Activated CD8-positive, alpha-beta memory T cell treated with anti-CD3 and anti-CD28 coated beads, Interleukin-2, amount 50 U/mL, for 1 hour (primary cell): ENCODE data around the gene KIF1B.
"Not testable (repeated sequence)": the region's sequence is repeated elsewhere in the genome, so short reads cannot be mapped to it uniquely, and the experiment has no call there.

ENCODE experiments used
- DNase-seq: peaks from one replicate; pipeline ENCODE4 v3.0.0-alpha.2; 2020; ENCODE audit errors: extremely low read depth

KIF1B gene

DNA sequence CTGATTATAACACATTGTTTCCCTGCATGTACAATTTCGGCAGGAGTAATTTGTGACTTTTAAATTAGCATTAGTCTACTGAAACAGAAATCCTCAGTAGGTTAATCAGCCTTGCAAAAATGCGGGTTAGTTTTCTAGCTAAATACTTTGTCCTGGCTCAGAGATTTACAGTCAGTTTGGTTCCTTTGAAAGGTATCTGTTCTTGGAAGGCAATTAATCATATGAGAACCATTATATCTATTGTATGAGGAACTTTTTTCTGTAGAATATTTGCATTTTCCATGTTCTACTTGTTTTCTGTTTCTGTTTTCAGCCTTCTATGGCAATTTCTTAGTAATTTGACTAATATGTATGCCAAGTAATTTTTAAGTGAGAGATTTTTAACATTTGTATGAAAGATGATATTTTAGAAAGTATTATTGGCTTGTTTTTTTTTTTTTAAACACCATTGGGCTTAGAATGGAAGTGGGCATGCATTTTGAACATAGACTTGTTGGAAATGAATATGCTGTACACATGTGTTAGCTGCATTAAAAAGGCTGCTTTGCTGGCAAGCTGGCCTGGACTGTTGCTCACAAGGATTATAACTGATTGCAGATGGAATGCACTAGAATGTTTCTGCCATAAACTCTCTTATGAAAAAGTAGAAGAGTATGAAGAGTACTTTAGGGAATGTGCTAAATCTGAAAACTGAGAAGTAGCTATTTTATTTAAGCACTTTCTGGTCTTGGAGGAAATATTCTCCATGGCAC, 26.2 kb downstream of the KIF1B start:
- DNase-seq = no peak

DNA sequence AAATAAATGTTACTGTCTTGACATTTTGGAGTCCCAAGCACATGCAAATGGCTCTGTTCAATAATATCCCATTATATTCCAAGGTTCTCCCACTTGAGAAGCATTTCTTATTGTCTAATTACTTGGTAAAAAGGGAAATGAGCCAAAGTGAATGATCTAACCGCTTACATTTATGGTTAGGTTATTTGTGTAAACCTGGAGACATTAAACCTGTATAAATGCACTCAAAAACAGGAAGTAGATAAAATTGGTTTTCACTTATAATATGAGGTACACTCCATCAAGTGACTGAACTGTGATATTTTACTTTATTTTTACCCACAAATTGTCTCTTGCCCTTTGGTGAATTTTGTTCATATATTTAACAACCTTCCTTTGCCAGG, 26.8 kb downstream of the KIF1B start:
- no peak for DNase-seq

DNA sequence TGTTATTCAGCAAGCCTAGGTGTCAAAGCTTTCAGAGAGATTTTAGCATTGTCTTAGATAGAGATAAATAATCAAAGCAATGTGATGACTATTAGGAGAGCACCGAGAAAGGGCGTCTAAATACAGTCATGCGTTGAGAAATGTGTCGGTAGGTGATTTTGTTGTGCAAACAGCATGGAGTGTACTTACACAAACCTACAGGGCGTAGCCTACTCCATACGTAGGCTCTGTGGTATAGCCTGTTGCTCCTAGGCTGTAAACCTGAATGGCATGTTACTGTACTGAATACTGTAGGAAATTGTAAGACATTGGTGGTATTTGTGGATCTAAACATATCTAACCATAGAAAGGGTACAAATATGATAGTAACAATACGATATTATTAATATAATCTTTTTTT, 31.8 kb downstream of the KIF1B start:
- DNase-seq = no peak

DNA sequence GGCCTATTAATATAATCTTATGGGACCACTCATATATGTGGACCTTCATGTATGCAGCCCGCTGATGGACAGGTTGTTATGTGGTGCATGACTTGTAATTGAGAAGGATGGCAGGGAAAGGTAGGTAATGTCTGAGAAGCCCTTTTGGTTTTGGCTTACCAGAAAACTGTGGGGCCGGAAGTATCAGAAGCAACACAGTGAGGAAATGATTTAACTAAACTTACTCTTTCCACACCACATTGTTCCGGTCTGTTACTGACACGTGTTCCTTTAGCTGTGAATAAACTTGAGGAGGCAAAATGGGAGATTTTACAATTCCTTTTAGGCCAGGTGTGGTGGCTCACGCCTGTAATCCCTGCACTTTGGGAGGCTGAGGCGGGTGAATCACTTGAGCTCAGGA, 32.4 kb downstream of the KIF1B start:
- no peak for DNase-seq

DNA sequence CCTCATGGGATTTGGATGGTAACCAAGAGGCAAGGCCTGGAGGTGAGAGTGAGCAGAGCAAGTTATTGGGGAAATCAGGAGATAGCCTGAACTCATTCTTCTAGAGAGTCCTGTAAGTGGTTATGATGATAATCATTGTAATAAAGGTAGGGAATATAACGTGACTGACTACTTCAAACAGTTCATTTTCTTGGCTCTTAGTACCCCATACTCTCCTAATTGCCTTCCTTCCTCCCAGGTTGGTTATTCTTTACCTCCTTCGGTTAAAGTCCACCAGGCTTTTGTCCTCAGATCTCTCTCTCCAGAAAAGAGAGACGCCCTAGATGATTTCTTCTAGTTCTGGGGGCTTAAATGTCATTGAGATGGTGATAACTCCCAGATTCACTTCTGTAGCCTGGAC, 35.3 kb downstream of the KIF1B start:
- DNase-seq = no peak

DNA sequence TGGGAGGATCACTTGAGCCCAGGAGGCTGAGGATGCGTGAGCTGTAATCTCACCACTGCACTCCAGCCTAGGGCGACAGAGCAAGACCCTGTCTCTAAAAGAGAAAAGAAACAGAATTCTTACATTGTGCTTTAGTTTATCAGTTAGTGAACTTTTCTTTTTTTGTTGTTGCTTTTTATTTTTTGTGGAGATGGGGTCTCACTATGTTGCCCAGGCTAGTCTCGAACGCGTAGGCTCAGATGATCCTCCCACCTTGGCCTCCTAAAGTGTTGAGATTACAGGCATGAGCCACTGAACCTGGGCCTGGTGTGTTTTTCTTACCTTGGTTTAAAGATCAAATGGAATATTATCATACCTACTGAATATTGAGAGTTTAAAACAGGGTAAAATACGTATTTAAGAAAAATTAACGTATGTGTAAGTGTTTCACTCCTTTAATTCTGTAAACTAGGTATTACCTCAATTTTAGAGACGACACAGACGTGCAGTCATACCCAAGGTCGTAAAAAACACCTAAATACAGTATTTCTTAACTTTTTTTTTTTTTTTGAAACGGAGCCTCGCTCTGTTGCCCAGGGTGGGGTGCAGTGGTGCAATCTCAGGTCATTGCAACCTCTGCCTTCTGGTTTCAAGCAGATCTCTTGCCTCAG, 39.6 kb downstream of the KIF1B start:
- DNase-seq = no peak

DNA sequence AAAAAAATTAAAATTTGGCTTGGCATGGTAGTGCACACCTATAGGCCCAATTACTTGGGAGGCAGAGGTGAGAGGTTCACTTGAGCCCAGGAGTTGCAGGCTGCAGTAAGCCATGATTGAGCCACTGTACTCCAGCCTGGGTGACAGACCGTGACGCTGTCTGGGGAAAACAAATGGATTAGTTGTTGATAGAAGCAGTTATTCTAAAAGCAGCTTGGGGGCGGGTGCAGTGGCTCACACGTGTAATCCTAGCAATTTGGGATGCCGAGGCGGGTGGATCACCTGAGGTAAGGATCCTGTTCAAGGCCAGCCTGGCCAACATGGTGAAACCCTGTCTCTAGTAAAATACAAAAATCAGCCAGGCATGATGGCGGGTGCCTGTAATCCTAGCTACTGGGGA, 40.3 kb downstream of the KIF1B start:
- DNase-seq = no peak

DNA sequence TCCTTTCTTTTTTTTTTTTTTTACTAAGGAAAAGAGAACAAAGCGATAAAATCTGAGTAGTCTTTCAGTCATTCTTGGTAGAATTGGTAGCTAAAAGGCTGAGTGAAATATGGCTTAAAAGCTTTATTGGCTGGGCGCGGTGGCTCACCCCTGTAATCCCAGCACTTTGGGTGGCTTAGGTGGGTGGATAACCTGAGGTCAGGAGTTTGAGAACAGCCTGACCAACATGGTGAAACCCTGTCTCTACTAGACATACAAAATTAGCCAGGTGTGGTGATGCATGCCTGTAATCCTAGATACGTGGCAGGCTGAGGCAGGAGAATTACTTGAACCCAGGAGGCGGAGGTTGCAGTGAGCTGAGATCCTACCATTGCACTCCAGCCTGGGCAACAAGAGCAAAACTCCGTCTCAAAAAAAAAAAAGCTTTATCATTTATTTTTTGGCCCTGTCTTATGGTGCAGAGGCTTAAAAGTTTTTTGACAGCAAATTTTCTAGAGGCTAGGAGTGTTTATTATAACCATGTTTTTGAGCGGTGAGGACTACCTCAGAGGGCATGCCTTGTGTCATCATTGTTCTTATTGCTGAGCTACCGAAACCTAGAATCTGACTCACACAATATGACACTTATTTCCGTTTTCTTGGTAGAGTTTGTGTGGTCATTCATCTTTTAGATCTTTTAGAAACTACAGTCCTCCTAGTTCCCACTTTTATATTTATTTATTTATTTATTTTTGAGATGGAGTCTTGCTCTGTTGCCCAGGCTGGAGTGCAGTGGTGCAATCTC, 41.1 kb downstream of the KIF1B start:
- DNase-seq = not testable (repeated sequence)

DNA sequence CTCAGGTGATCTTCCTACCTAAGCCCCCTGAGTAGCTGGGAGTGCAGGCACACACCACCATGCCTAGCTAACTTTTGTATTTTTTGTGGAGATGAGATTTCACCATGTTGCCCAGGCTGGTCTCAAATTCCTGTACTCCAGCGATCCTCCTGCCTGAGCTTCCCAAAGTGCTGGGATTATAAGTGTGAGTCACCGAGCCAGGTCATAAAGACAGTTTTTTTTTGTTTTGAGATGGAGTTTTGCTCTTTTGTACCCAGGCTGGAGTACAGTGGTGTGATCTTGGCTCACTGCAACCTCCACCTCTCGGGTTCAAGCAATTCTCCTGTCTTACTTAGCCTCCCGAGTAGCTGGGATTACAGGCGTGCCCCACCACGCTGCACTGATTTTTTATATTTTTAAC, 42.1 kb downstream of the KIF1B start:
- no peak for DNase-seq

DNA sequence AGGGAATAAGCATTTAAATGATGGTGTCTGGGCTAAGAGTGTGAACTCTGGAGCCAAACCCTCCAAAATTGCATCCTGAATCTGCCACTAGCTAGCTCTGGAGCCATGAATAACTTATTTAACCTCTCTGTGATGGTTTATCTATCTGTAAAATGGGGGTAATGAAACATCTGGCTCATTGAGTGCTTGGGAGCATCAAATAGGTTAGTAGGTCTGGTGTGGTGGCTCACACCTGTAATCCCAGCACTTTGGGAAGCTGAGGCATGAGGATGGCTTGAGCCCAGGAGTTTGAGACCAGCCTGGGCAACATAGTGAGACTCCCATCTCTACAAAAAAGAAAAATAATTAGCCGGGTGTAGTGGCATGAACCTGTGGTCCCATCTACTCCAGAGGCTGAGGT, 42.8 kb downstream of the KIF1B start:
- no peak for DNase-seq

DNA sequence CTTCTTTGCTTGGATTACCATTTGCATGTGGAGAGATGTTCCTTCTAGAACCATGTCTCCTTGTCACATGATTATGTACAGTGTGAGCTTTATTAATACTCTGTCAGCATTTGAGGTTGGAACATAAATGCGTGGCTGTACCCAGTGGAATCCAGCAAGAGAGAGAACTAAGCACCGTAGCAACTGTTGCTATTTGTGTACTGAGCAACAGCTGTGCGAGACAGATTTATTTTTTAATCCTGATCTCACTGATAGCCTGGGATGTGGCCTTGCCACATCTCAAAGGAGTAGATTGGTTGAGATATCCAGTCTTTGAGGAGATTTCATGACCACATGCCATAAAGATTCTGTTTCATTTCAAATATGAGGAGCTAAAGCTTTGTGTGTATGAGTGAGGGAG, 43.4 kb downstream of the KIF1B start:
- DNase-seq = no peak

DNA sequence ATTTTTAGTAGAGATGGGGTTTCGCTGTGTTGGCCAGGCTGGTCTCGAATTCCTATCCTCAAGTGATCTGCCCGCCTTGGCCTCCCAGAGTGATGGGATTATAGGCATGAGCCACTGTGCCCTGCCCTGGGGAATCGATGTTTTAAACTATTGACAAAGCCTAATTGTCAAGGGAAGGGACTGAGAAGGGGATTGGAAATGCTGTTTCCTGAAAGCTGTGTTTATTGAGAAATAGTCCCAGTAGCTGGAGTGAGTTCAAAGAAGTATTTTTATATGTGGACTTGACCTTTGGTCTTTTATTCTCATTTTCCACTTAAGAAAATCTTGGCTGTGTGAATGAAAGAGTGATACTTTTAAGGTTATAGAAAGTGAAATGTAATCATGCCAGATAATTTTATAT, 47.5 kb downstream of the KIF1B start:
- no peak for DNase-seq

DNA sequence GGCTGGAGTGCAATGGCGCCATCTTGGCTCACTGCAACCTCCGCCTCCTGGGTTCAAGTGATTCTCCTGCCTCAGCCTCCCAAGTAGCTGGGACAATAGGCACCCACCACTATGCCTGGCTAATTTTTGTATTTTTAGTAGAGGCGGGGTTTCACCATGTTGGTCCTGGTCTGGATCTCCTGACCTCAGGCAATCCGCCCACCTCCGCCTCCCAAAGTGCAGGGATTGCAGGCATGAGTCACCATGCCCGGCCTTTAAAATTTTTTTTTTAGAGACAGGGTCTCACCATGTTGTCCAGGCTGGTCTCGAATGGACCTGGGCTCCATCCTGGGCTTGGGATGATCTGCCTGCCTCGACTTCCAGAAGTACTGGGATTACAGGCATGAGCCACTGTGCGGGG, 49.2 kb downstream of the KIF1B start:
- not testable (repeated sequence) for DNase-seq

DNA sequence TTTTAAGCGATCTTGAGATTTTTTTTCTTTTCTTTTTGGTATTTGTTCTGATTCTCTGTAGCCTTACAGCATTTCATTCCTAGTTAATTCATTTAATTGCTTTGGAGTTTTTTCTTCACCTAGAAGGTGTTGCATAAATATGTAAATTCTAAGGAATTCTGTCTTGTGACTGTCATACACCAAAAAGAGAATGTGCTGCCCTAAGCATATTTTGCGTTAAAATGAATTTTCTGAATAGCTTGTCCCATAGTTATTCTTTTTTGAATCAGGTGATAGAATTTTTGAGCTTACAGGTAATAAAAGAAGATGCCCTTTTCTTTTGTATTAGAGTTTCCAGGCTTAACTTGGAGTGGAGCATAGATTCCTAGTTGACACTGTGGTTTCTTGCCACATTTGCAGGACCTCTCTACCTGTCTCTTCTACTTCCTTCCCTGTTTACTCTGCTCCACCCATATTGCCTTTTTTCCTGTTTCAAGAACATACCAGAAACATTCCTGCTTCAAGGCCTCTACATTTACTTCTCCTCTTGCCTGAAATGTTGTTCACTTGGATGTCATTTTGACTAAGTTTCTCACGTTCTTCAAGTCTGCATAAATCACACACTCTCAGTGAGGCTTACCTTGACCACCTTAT, 53.2 kb downstream of the KIF1B start:
- DNase-seq = no peak

DNA sequence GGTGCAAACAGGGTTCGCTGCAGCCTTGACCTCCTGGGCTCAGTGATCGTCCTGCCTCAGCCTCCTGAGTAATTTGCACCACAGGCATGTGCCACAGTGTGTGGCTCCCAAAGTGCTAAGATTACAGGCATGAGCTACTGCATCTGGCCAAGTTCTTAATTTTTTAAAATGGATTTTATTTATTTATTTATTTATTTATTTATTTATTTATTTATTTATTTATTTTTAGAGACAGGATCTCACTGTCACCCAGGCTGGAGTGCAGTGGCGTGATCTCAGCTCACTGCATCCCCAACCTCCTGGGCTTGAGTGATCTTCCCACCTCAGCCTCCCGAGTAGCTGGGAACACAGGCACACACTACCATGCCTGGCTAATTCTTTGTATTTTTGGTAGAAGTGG, 54.7 kb downstream of the KIF1B start:
- no peak for DNase-seq

DNA sequence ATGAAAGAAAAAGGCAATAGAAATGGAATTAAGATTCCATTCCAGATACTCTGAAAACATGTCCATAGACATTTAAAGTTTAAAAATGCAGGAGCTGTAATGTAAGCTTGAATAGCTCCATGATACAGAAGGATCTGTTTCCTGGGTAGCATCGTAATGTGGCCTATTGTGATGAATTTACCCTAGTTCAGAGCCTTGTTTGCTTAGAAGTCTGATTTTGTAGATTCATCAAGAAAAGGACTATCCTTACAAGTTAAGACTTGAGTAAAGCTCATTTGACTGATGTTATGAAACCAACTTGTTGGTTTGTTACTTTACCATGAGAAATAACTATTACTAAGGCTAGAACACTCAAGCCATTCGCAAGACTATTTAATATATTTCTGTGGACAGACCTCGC, 55.5 kb downstream of the KIF1B start:
- DNase-seq = no peak

DNA sequence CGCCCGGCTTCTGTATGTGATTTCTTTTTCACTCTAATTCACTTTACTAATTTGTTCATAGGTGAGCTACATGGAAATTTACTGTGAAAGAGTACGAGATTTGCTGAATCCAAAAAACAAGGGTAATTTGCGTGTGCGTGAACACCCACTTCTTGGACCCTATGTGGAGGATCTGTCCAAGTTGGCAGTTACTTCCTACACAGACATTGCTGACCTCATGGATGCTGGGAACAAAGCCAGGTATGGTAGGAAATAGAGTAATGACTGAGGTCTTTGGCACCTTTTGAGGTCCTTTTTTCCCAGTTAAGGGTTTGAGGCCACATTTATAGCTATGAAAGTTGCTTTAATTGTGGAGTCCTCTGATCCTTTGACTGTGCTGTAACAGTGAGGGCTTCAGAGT, 56.9 kb downstream of the KIF1B start:
- no peak for DNase-seq

DNA sequence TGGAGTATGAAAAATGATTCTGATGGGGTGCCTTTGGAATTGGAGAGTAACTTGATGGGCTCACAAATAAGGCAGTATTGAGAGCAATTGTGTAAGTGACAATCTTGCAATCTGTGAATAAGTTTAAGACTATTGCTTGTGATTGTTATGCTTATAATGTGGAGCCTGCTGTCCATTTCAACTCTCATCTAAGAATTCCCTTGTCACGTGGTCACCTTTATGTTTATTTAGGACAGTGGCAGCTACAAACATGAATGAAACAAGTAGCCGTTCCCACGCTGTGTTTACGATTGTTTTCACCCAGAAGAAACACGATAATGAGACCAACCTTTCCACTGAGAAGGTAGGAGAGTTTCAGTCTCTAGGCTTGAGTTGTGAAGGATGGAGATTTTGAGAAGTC, 57.6 kb downstream of the KIF1B start:
- no peak for DNase-seq

DNA sequence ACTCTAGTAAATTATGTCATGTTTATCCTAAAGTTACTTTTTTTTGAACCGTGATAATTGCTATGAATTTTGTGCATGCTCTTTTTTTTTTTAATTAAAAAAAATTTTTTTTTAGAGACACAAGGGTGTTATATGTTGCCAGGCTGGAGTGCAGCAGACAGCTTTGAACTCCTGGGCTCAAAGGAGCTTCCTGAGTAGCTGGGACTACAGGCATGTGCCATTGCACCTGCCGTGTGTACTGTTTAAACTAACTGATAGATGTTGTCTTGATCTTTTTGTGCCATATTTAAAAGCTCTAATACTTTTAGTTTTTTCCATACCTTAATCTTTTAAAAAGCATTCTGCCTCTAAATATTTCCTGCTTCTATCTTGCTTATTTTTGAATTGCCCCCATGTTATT, 60.7 kb downstream of the KIF1B start:
- no peak for DNase-seq

DNA sequence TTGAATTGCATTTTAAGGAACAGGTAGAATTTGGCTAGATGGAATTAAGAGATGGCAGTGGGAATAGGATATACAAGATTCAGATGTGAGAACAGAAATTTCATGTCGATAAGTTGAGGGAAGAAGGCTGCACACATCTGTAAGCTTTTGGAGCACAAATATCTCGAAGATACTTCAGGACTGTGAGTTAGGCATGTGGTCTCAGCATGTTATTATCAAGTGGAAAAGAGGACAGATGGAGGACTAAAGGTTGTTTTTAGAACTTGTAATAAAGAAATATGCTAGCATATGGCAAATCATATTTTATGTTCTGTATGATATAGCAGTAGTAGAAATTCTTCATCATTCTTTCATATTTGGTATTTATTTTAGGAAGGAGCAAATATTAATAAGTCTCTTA, 61.5 kb downstream of the KIF1B start:
- no peak for DNase-seq

DNA sequence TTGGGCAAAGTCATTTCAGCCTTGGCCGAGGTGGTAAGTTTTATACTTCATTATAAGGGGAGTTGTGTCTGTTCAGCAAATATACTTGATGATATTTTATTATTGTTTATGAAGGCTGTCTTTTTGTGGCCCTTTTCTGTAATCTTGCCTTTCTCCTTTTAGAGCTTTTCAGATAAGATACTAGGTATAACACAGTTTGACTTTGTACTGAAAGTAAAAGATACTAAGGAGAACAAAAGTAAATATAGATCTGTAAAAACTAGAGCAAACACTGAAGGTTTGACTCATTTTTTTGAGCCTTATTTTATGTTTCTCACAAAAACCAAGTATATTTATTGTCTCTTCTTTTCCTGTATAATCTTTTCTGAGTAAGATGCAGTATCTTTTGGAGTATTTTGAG, 61.9 kb downstream of the KIF1B start:
- DNase-seq = no peak

DNA sequence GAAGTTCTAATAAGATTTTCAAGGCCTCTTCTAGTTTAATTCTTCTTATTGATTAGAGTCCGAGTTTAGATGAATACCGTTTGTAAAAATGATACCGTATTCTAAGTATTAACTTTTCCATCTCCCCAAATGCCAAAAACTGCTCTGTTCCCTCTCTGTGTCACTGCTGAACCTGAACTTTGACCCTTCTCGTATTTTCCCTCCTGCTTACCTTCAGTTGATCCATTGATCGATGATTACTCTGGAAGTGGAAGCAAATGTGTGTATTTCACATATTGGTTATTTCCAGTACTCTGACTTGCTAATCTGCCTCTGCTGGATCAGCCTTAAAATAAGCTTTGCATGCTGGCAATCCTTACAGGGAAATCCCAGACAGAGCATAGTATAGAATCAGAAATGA, 68.5 kb downstream of the KIF1B start:
- no peak for DNase-seq
